Progenitor cell of endocrine pancreas (in vitro differentiated cells): ENCODE measurements around the gene LAMC3. TPM values are rescaled to one million over a fixed set of nuclear protein-coding genes. Genes with fewer than 3 reads are reported as not detected.
"Not testable (repeated sequence)": the region's sequence is repeated elsewhere in the genome, so short reads cannot be mapped to it uniquely, and the experiment has no call there.

Experiments
- DNase-seq: peaks from one replicate; pipeline ENCODE4 v3.0.0; 2021; ENCODE audit warnings: low spot score; ENCODE audit not compliant: unreplicated experiment
- H3K27ac Mint-ChIP-seq: 2 replicates; pipeline ENCODE4 v1.8.0; 2021; ENCODE audit warnings: mild to moderate bottlenecking, moderate library complexity, mixed read lengths
- H3K27me3 Mint-ChIP-seq: 2 replicates; pipeline ENCODE4 v1.8.0; 2021; ENCODE audit warnings: mixed read lengths
- H3K36me3 Mint-ChIP-seq: 2 replicates; pipeline ENCODE4 v1.8.0; 2022; ENCODE audit warnings: mixed read lengths; ENCODE audit not compliant: insufficient read depth
- H3K4me1 Mint-ChIP-seq: 2 replicates; pipeline ENCODE4 v1.8.0; 2021; ENCODE audit warnings: low read depth, mixed read lengths
- H3K4me3 Mint-ChIP-seq: 2 replicates; pipeline ENCODE4 v1.8.0; 2021; ENCODE audit warnings: low read depth, mild to moderate bottlenecking, moderate library complexity, mixed read lengths
- H3K9me3 Mint-ChIP-seq: 2 replicates; pipeline ENCODE4 v1.8.0; 2021; ENCODE audit warnings: low read depth, mixed read lengths
- CTCF ChIP-seq: fragments of 200-600 bp; sonication (generic); IDR thresholded peaks from one replicate; pipeline ENCODE4 v1.5.0; 2021; ENCODE audit warnings: antibody characterized with exemption, mild to moderate bottlenecking; ENCODE audit not compliant: unreplicated experiment
- total RNA-seq: library from RNA; stranded (reverse); gene quantifications from 2 replicates; pipeline ENCODE4 v1.2.1, GENCODE V29; 2021

The LAMC3 gene
- total RNA-seq, 1 donor from 2014 or later, result 0.12 TPM

GRCh38 chr9:131031642-131032005, 22.6 kb downstream of the LAMC3 start:
- Mint-ChIP-seq H3K27ac (no peak overlapping the region), H3K4me3 (no peak overlapping the region), H3K9me3 (no peaks in the 10 kb centered on the region), H3K27me3 (peaks cover 10% of the 10 kb centered on the region), H3K36me3 (no peaks in the 10 kb centered on the region), H3K4me1 (no peaks in the 10 kb centered on the region)
- no peak for TF ChIP-seq CTCF
- no peak for DNase-seq

GRCh38 chr9:131032384-131032783, 23.4 kb downstream of the LAMC3 start:
- H3K27me3 Mint-ChIP-seq, result peaks cover 13% of the 10 kb centered on the region
- H3K4me1 Mint-ChIP-seq, result no peaks in the 10 kb centered on the region
- H3K36me3 Mint-ChIP-seq, result no peaks in the 10 kb centered on the region
- no peak overlapping the region for H3K27ac Mint-ChIP-seq
- TF ChIP-seq CTCF, result no peak
- no peak overlapping the region for H3K4me3 Mint-ChIP-seq
- H3K9me3 Mint-ChIP-seq, result no peaks in the 10 kb centered on the region
- no peak for DNase-seq

- no peaks in the 10 kb centered on the region for H3K36me3 Mint-ChIP-seq
- H3K4me3 Mint-ChIP-seq, result no peak overlapping the region
- H3K9me3 Mint-ChIP-seq, result no peaks in the 10 kb centered on the region
- H3K4me1 Mint-ChIP-seq, result no peaks in the 10 kb centered on the region
- TF ChIP-seq CTCF, result no peak
- H3K27ac Mint-ChIP-seq, result no peak overlapping the region
- no peak for DNase-seq
- peaks cover 17% of the 10 kb centered on the region for H3K27me3 Mint-ChIP-seq
These were observed 24.6 kb downstream of the LAMC3 start for GRCh38 chr9:131033269-131034224.

- no peaks in the 10 kb centered on the region for H3K4me1 Mint-ChIP-seq
- no peak overlapping the region for H3K4me3 Mint-ChIP-seq
- H3K36me3 Mint-ChIP-seq, result no peaks in the 10 kb centered on the region
- peaks cover 19% of the 10 kb centered on the region for H3K27me3 Mint-ChIP-seq
- no peak overlapping the region for H3K27ac Mint-ChIP-seq
- H3K9me3 Mint-ChIP-seq, result no peaks in the 10 kb centered on the region
- TF ChIP-seq CTCF, result no peak
- DNase-seq, result no peak
These were observed 25.3 kb downstream of the LAMC3 start for GRCh38 chr9:131034268-131034667.

- H3K36me3 Mint-ChIP-seq, H3K9me3 Mint-ChIP-seq, H3K4me1 Mint-ChIP-seq, DNase-seq, H3K4me3 Mint-ChIP-seq, H3K27ac Mint-ChIP-seq: not testable (repeated sequence)
- peaks cover 20% of the 10 kb centered on the region for H3K27me3 Mint-ChIP-seq
These were observed 25.8 kb downstream of the LAMC3 start for GRCh38 chr9:131034749-131035148.

- Mint-ChIP-seq H3K4me3 (no peak overlapping the region), H3K27ac (no peak overlapping the region), H3K27me3 (peaks cover 20% of the 10 kb centered on the region), H3K9me3 (no peaks in the 10 kb centered on the region), H3K36me3 (no peaks in the 10 kb centered on the region), H3K4me1 (no peaks in the 10 kb centered on the region)
- TF ChIP-seq CTCF, result no peak
- DNase-seq, result no peak
These were observed 26.6 kb downstream of the LAMC3 start for GRCh38 chr9:131035548-131035947.
